Pericardium fibroblast (primary cell): Measurements from ENCODE around the gene CAV3. TPM values are rescaled to one million over a fixed set of nuclear protein-coding genes. Genes with fewer than 3 reads are reported as not detected.

Experiments
- total RNA-seq: library from RNA; depleted of rRNA; stranded (reverse); fragments of >200 nt; gene quantifications from 2 replicates; pipeline ENCODE4 v1.2.3, GENCODE V29; 2015

The CAV3 gene
- total RNA-seq: 1.4 TPM in 1 of 2 replicates, not detected in the other

GRCh38 chr3:8733332-8734094 lies at the start of gene CAV3:
TSS of gene CAV3 (plus strand) at chr3:8733802. CDS start at chr3:8733877, 75 bp downstream.

GRCh38 chr3:8769088-8769822 lies 35.7 kb downstream of the CAV3 start, which contains the start of gene OXTR:
TSS of gene OXTR (minus strand) at chr3:8769613. CDS start at chr3:8768187, 1,426 bp downstream.

Other genes starting within 250 kb of the CAV3 start
- gene LMCD1, start 232.0 kb upstream of the CAV3 start, total RNA-seq: 166 and 360 TPM in 2 replicates
- gene SSUH2, start 89.0 kb upstream of the CAV3 start, total RNA-seq: not detected in 2 replicates
- gene OXTR, start 35.8 kb downstream of the CAV3 start, total RNA-seq: 0.34 and 4.2 TPM in 2 replicates
- 2.1 and 3.7 TPM in 2 replicates for gene RAD18, start 229.7 kb downstream of the CAV3 start, total RNA-seq